ENCODE measurements around the gene FRMD4A.
"Not testable (repeated sequence)": the region's sequence is repeated elsewhere in the genome, so short reads cannot be mapped to it uniquely, and the experiment has no call there.

The FRMD4A gene

GRCh38 chr10:14250496-14251076 is 80.1 kb downstream of the FRMD4A start:
- Mint-ChIP-seq H3K9me3 (peaks cover 2% of the 10 kb centered on the region), H3K27me3 (peaks cover 18% of the 10 kb centered on the region), H3K36me3 (ENCODE audit: low read depth) (no peaks in the 10 kb centered on the region)

GRCh38 chr10:14247377-14248116 is 83.2 kb downstream of the FRMD4A start:
- peaks cover 2% of the 10 kb centered on the region for H3K9me3 Mint-ChIP-seq
- H3K4me3 Mint-ChIP-seq, result no peak overlapping the region
- H3K27ac Mint-ChIP-seq, result no peak overlapping the region
- H3K27me3 Mint-ChIP-seq, result peaks cover 20% of the 10 kb centered on the region
- H3K4me1 Mint-ChIP-seq (ENCODE audit: low read depth), result no peaks in the 10 kb centered on the region
- no peak for DNase-seq
- H3K36me3 Mint-ChIP-seq (ENCODE audit: low read depth), result no peaks in the 10 kb centered on the region

More at GRCh38 chr10:14250496-14251076, 80.1 kb downstream of the FRMD4A start:
- DNase-seq, result no peak
- H3K4me1 Mint-ChIP-seq (ENCODE audit: low read depth), result no peaks in the 10 kb centered on the region
- H3K4me3 Mint-ChIP-seq, result no peak overlapping the region
- no peak overlapping the region for H3K27ac Mint-ChIP-seq

GRCh38 chr10:14244801-14245211 is 85.9 kb downstream of the FRMD4A start:
- Mint-ChIP-seq H3K27me3 (peaks cover 40% of the 10 kb centered on the region), H3K36me3 (ENCODE audit: low read depth) (no peaks in the 10 kb centered on the region), H3K9me3 (no peaks in the 10 kb centered on the region), H3K4me1 (ENCODE audit: low read depth) (no peaks in the 10 kb centered on the region), H3K27ac (no peak overlapping the region), H3K4me3 (no peak overlapping the region)
- no peak for DNase-seq

GRCh38 chr10:14244147-14244546 is 86.6 kb downstream of the FRMD4A start:
- Mint-ChIP-seq H3K9me3 (no peaks in the 10 kb centered on the region), H3K36me3 (ENCODE audit: low read depth) (no peaks in the 10 kb centered on the region), H3K27me3 (peaks cover 44% of the 10 kb centered on the region), H3K4me3 (no peak overlapping the region), H3K4me1 (ENCODE audit: low read depth) (no peaks in the 10 kb centered on the region), H3K27ac (no peak overlapping the region)
- no peak for DNase-seq

DNA sequence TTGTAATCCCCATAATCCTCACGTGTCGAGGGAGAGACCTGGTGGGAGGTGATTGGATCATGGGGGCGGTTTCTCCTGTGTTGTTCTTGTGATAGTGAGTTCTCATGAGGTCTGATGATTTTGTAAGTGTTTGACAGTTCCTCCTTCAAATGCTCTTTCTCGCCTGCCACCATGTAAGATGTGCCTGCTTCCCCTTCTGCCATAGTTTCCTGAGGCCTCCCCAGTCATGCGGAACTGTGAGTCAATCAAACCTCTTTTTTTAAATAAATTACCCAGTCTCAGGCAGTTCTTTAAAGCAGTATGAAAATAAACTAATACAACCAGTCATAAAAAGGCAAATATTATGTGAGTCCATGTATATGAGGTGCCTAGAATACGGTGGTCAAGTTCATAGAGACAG is 87.5 kb downstream of the FRMD4A start:
- DNase-seq, result no peak
- peaks cover 50% of the 10 kb centered on the region for H3K27me3 Mint-ChIP-seq

DNA sequence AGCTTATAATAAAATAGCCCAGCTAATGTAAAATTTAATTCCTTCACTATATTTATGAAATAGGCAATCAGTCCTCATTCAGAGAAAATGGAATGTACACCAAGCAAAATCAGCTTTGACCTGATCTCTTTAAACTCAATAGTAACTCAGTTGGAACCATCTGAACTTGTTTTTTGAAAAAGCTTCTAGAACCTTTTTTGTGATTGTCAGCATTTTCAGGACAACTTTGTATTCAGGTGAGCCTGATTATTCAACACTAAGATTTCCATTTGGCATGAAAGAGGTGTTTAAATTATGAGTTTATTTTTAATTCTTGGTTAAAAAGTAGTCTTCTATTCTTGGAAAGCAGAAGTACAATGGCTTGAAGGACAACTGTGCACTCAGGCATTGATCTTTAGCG is 89.5 kb downstream of the FRMD4A start:
- Mint-ChIP-seq H3K36me3 (ENCODE audit: low read depth) (no peaks in the 10 kb centered on the region), H3K27ac (no peak overlapping the region), H3K27me3 (peaks cover 55% of the 10 kb centered on the region), H3K4me1 (ENCODE audit: low read depth) (no peaks in the 10 kb centered on the region), H3K9me3 (no peaks in the 10 kb centered on the region), H3K4me3 (no peak overlapping the region)
- DNase-seq, result no peak

More for the DNA sequence above, 87.5 kb downstream of the FRMD4A start:
- no peaks in the 10 kb centered on the region for H3K9me3 Mint-ChIP-seq
- H3K27ac Mint-ChIP-seq, result no peak overlapping the region
- no peak overlapping the region for H3K4me3 Mint-ChIP-seq
- H3K36me3 Mint-ChIP-seq (ENCODE audit: low read depth), result no peaks in the 10 kb centered on the region
- H3K4me1 Mint-ChIP-seq (ENCODE audit: low read depth), result no peaks in the 10 kb centered on the region

DNA sequence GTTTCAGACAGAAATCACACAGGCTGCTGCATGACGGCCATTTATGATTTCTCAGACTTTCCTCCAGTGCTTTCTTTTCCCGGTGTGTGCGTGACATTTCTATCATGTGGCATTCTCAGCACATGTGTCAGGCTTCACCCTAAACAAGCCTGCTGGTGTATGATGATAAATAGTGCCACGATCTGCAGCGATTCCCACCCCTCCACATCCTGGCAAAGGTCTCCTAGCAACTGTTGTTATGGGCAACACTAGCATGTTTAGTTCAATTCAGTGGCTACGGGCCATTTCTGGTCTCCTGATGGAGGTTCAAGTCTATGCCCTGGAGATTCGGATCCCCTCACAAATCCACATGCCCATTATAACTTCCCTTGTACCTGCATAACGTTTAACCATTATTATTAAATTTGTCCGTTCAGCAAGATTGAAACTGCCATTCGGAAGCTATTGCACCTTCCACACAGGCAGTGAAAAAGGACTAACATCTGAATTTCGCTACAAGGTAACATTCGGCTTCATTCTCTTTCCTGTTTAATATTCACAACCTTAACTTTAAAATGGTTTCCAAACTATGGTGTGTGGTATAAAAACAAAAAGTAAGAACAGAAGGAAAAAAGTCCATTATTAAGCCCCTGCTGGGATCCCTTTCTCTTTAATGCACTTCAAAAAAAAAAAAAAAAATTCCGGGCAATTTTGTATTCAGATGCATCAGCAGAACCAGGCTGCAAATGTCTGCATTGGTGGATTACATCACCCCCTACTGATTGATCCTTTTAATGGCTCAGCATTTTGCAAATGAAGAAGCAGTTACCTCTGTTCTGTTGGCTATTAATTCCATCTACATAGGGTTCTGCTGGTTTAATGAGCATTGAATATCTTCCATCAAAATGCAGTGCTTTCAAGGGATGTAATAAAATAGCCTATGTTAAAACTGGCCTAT is 90.2 kb downstream of the FRMD4A start:
- no peaks in the 10 kb centered on the region for H3K36me3 Mint-ChIP-seq (ENCODE audit: low read depth)
- no peak overlapping the region for H3K27ac Mint-ChIP-seq
- no peaks in the 10 kb centered on the region for H3K4me1 Mint-ChIP-seq (ENCODE audit: low read depth)
- no peak for DNase-seq
- peaks cover 59% of the 10 kb centered on the region for H3K27me3 Mint-ChIP-seq
- H3K9me3 Mint-ChIP-seq, result no peaks in the 10 kb centered on the region
- H3K4me3 Mint-ChIP-seq, result no peak overlapping the region

DNA sequence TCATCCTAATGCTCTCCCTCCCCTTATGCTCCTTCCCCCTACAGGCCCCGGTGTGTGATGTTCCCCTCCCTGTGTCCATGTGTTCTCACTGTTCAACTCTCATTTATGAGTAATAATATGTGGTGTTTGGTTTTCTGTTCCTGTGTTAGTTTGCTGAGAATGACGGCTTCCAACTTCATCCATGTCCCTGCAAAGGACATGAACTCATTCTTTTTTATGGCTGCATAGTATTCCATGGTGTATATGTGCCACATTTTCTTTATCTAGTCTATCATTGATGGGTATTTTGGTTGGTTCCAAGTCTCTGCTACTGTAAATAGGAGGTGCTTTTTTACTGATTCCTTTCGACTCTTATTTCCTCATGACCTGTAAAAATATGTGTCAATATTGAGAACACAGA is 92.1 kb downstream of the FRMD4A start:
- not testable (repeated sequence) for H3K4me3 Mint-ChIP-seq; H3K36me3 Mint-ChIP-seq (ENCODE audit: low read depth); H3K9me3 Mint-ChIP-seq; H3K27ac Mint-ChIP-seq; H3K4me1 Mint-ChIP-seq (ENCODE audit: low read depth); DNase-seq
- H3K27me3 Mint-ChIP-seq, result peaks cover 68% of the 10 kb centered on the region

GRCh38 chr10:14236341-14236740 is 94.4 kb downstream of the FRMD4A start:
- no peak for DNase-seq
- Mint-ChIP-seq H3K27ac (no peak overlapping the region), H3K27me3 (peaks cover 61% of the 10 kb centered on the region), H3K9me3 (no peaks in the 10 kb centered on the region), H3K4me3 (no peak overlapping the region), H3K36me3 (ENCODE audit: low read depth) (no peaks in the 10 kb centered on the region), H3K4me1 (ENCODE audit: low read depth) (no peaks in the 10 kb centered on the region)

DNA sequence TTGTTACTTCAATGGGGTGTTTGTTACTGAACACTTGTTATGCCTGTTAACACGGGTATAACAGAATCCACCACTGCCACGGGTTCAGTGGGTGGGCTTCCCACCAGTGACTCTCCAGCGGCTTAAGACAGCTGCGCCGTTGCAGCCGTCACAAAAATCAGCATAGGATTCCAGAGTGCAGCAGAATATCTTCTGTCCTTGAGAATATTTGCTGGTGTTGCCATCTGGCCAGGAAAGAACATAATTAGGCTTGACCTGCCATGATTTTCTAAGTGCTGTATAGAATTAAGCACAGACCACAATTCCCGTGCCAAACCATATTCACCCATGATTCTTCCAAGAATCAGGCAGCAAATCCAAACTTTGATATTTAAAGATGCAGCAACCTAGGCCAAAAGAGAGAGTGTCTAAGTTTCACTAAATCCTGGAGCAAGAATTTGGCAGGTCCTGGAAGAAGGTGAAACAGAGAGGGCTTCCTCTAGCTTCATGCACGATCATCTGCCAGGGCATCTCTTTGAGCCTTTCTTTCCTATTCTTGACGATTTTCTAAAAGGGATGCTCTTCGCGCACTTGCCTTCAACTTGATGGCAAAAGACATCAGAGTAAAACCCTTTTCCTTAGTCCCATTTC is 95.0 kb downstream of the FRMD4A start:
- H3K27me3 Mint-ChIP-seq, result peaks cover 64% of the 10 kb centered on the region
- peaks cover 3% of the 10 kb centered on the region for H3K9me3 Mint-ChIP-seq
- no peak overlapping the region for H3K4me3 Mint-ChIP-seq
- no peaks in the 10 kb centered on the region for H3K4me1 Mint-ChIP-seq (ENCODE audit: low read depth)
- no peak overlapping the region for H3K27ac Mint-ChIP-seq
- H3K36me3 Mint-ChIP-seq (ENCODE audit: low read depth), result no peaks in the 10 kb centered on the region
- no peak for DNase-seq

DNA sequence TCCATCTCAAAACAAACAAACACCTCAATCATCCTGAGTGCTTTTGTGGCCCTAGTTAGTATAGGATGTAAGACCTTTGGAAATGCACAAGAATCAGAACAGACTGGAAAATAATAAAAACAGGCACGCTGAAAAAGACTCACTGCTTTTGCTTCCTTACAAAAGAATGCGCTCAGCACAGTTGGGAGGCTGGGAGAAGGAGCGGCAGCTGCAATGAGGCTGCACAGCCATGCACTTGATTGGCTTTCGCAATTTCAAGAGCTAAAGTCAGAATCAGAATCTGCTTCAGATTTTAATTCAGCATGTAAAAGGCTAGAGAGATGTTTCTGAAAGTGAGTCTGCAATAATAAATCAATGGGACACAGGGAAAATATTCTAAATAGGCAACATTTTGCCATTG is 97.2 kb downstream of the FRMD4A start:
- H3K9me3 Mint-ChIP-seq, result peaks cover 5% of the 10 kb centered on the region

DNA sequence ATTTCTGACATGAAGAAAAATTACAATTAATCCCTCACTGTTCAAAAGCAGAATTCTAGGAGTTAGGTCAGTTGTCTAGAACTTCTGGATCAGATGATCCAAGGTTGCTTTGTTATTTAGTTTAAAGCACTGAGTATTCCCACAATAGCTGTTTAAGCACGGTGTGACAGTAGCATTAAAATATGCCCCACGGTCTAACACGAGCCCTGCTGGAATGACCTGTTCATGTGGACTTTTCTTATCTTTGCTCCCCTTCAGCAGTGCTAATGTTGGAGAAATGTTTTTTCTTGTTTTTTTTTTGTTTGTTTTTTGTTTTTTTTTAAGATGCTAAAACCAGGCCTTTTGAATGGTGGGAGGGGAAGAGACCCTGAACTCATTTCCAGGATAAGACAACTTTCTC is 101.9 kb downstream of the FRMD4A start:
- not testable (repeated sequence) for H3K27ac Mint-ChIP-seq; DNase-seq; H3K4me1 Mint-ChIP-seq (ENCODE audit: low read depth); H3K9me3 Mint-ChIP-seq; H3K36me3 Mint-ChIP-seq (ENCODE audit: low read depth); H3K4me3 Mint-ChIP-seq
- peaks cover 39% of the 10 kb centered on the region for H3K27me3 Mint-ChIP-seq

More for the DNA sequence above, 97.2 kb downstream of the FRMD4A start:
- Mint-ChIP-seq H3K27ac (no peak overlapping the region), H3K4me1 (ENCODE audit: low read depth) (no peaks in the 10 kb centered on the region), H3K27me3 (peaks cover 57% of the 10 kb centered on the region), H3K36me3 (ENCODE audit: low read depth) (no peaks in the 10 kb centered on the region), H3K4me3 (no peak overlapping the region)
- DNase-seq, result no peak

DNA sequence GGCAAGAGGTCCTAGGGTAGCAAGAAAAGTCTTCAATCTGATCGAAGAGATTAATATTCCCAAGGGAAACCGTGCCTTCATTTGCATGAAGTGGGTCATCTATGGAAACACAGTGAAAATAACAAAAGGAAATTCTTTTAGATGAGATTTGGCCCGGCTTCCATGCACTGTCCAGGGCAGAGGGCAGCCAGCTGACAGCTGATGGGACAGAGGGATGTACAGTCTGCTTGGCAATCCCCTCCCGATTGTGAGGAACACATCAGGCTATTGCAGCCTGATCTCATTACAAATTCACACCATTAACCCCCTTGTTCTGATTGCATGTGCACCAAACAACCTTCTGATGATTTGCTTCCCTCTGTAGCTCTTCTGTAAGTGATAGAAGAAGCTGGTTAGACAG is 105.3 kb downstream of the FRMD4A start:
- Mint-ChIP-seq H3K4me1 (ENCODE audit: low read depth) (no peaks in the 10 kb centered on the region), H3K27ac (no peak overlapping the region), H3K4me3 (no peak overlapping the region), H3K27me3 (peaks cover 34% of the 10 kb centered on the region), H3K9me3 (no peaks in the 10 kb centered on the region), H3K36me3 (ENCODE audit: low read depth) (no peaks in the 10 kb centered on the region)
- no peak for DNase-seq

GRCh38 chr10:14220026-14220425 is 110.7 kb downstream of the FRMD4A start:
- H3K9me3 Mint-ChIP-seq, result peaks cover 2% of the 10 kb centered on the region
- H3K36me3 Mint-ChIP-seq (ENCODE audit: low read depth), result no peaks in the 10 kb centered on the region
- no peak overlapping the region for H3K27ac Mint-ChIP-seq
- no peaks in the 10 kb centered on the region for H3K4me1 Mint-ChIP-seq (ENCODE audit: low read depth)
- H3K27me3 Mint-ChIP-seq, result peaks cover 32% of the 10 kb centered on the region
- no peak overlapping the region for H3K4me3 Mint-ChIP-seq
- no peak for DNase-seq

All from activated T-cell treated with anti-CD3 and anti-CD28 coated beads, Interleukin-2, amount 50 U/mL, for 24 hours (primary cell).